Endothelial cell of umbilical vein (primary cell): ENCODE measurements around the gene MYO1B.

Experiments
- CTCF ChIP-seq, 2 donors: IDR thresholded peaks; 1 replicate in 1 of 2; 2 replicates in 1 of 2; pipeline ENCODE4 v1.5.1; 2011; ENCODE audit warnings: low read length in 2 of 2, mild to moderate bottlenecking in 2 of 2, moderate library complexity in 2 of 2, control low read depth in 1 of 2, inconsistent platforms in 1 of 2, low read depth in 1 of 2; ENCODE audit not compliant: insufficient read depth in 1 of 2; ENCODE audit errors: extremely low read depth in 1 of 2
- MAX ChIP-seq: IDR thresholded peaks from 2 replicates; pipeline ENCODE4 v1.6.1; 2011; ENCODE audit not compliant: insufficient read depth, insufficient read length

GRCh38 chr2:191221666-191222065 is 23.5 kb upstream of the MYO1B start:
- TF ChIP-seq CTCF (IDR thresholded peaks at IDR 0.05; ENCODE audit: extremely low read depth in 1 of 2, insufficient read depth in 1 of 2, low read depth in 1 of 2, low read length in 2 of 2) (no peak), MAX (no peak)
